Medulla oblongata (tissue), 1 donor: Measurements from ENCODE around the gene FAT1.

ENCODE experiments used
- DNase-seq: peaks from one replicate; pipeline ENCODE4 v3.0.0-alpha.2; 2015; ENCODE audit errors: extremely low spot score

Gene FAT1

DNA sequence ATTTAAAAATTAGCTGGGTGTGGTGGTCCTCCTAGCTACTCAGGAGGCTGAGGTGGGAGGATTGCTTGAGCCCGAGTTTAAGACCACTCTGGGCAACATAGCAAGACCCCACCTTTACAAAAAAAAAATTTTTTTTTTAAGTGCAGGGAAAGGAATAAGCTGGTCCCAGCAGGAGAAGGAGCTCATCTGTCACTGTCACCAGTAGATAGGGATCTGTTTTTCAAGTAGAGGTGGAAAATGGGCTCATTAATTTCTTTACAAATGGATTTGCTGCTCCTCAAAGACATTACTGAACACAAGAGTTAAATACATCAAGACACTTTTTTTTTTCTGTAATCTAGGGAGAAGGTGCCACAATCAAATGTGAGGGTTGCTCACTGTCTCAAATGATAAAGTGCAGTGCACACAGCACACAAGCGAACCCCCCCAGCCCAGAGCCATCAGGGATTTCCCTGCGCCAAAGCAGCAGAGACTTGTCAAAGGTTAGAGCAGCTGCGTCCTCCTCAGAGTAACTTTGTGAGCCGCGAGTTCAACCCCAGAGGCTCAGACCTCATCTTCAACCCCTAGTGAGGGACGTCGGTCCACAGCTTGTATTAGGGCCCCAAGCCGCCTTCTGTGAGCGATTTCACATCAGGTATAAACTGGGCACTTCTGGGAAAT lies 154.0 kb downstream of the FAT1 start:
- DNase-seq, result no peak

DNA sequence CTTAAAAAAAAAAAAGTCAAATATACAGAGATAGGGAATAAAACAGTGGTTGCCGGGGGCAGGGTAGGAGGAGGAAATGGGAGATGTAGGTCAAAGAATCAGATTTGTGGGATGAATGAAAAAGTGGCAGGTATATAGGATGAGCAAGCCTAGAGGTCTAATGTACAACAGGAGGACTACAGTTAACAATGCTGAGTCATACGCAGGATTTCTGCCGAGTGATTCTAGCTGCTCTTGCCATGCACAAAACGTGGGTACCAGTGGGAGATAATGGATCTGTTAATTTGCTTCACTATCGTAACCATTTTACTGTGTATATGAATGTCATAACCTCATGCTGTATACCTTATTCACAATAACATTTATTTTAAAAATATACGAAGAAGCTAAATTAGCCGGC lies 157.6 kb downstream of the FAT1 start:
- DNase-seq, result no peak

DNA sequence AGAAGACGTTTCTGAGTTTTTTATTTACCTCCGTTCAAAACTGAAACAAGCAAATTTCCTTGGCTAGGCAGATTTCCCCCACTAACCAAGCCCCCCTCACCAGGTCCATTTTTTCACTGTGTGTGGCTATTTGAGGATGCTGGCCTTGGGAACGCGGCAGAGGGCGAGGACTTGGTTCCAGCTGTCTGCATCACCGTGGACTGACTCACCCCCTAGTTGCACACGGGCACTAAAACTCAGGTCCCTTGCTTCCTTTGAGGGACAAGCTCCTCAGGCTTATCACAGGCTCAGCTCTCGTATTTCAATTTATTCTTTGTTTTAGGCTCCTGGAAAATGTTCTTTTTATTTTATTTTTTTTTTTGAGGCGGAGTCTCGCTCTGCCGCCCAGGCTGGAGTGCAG lies 159.9 kb downstream of the FAT1 start:
- DNase-seq, result no peak

DNA sequence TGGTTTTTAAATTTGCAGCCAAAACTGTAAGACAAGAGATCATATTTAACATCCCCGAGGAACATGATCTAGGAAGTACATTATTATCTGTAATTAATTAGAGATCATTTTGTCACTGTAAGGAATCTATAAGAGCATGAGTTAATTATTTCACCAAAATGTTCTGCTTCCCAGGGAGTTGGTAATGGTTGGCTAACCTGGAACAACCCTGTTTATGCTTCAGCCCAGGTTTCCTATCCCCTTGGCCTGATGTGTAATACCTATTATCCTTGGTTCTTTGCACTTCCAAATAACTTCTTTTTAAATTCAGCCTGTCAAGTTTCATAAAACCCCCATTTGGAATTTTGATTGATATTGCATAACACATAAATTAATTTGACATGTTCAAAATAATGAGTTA lies 161.9 kb downstream of the FAT1 start:
- DNase-seq, result no peak

DNA sequence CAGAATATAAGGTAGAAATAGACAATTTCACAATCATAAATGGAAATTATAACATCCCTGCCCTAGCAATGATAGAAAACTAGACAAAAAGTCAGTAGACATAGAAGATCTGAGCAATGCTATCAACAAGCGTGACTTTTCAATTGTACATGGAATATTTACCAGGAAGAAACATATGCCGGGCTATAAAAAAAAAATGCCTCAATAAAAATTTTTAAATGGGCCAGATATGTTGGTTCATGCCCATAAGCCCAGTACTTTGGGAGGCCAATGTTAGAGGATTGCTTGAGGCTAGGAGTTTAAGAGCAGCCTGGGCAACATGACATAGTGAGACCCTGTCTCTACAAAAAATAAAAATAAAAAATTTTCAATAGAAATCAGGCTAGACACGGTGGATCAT lies 163.0 kb downstream of the FAT1 start:
- DNase-seq, result no peak

DNA sequence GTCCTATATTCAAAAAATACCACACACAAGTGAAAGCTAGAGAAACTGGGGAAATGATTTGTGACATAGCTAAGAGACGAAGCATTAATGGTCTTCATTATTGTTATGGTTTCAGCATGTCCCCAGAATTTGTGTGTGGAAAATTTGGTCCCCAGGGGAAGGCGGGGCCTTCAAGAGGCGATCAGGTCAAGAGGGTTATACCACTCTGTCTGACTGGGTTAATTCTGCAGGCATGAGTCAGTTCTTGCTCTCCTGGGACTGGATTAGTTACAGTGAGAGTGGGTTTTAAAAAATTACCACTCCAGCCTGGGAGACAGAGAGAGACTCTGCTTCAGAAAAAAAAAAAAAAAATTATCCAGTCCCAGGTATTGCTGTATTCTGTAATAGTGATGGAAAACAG lies 166.2 kb downstream of the FAT1 start:
- DNase-seq, result no peak

DNA sequence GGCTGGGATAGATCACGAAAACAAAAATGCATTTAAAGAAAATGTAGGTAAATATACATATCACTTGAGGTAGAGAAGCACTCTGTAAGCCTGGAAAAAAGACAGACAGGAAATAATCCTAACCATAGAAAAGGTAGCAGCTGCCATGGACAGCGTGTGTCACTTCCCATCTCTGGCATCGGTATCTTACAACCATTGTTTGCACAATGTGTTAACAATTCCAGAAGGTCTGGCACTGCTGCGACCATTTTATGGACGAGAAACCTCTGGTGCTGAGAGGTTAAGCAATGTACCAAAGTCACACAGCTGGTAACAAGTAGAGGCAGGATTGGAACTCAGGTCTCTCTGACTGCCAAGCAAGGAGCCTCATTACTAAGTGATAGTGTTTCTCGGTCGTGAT lies 166.6 kb downstream of the FAT1 start:
- DNase-seq, result no peak

DNA sequence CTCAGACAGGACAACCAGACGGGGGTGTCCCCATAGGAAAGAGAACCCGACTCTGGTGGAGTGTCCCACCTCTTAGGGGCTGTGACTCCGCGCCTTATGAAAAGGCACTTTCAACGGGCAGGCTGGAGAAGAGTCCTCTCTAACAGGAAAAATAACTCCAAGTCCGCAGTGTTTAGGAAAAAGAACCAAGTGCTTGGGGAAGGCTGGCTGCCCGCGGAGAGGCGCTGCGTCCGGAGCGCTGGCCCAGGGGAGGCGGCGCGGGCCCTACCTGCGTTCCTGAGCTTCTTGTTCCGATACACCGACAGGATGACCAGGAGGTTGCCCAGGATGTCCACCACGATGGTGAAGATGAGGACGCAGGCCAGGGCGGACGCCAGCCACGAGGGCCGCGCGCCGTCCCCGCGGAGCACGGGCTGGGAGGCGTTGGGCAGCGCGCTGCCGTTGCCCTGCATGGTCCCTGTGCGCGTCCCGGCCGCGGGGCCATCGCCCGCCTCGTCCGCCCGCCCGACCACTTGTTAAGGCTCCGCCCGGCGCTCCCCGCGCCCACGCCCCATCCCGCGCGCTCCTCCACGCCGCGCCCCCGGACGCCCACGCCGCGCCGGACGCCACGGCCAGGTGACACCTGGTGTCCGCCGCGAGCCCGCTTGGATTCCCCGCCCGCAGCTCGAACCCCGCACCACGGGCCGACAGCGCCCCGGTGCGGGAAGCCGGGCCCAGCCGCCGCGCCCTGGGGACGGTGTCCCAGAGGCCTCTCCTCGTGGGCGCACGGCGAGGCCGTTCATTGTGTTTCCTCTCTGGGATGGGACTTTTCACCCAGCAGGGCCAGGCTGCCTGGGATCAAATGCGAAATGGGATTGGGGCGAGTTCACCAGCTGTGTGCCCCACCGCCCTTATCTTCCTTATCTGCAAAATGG lies 168.5 kb downstream of the FAT1 start, which contains the start of gene MTNR1A:
Gene MTNR1A (minus strand): TSS at position 654 of the 914 bp plus-strand sequence. CDS start 202 bp downstream, at position 452.
- no peak for DNase-seq

DNA sequence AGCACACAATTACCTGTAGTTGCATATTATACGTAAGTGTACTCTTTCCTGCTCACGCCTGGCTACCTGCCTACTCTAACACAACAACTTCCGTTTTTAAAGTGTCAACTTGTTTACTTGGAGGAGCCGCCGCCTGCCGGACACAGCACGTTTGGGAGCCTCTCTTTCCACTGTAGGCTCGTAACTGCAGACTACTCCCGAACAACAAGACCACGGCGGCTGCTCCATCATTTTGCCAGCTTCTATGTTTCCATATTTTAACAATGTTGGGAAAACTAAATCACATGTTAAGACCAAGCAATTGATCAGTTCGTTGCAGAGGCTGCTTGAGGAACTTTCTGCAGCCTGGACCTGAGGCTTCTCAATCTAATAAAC lies 169.1 kb downstream of the FAT1 start:
- no peak for DNase-seq

DNA sequence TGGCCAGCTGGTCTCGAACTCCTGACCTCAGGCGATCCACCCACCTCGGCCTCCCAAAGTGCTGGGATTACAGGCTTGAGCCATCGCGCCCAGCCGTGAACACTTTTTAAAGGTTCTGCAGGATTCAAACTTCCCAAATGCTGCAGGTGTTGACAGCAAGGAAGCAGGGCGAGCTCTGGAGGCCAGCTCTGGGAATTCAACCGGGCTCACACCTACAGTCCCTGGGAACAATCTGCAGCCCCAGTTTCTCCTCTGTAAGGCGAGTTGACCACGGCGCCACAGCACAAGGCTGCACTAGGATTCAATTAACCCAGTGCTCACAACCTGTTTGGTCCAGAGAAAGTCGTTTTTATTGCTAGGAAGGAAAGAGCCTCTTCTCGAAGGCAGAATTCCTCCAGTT lies 169.9 kb downstream of the FAT1 start:
- no peak for DNase-seq

DNA sequence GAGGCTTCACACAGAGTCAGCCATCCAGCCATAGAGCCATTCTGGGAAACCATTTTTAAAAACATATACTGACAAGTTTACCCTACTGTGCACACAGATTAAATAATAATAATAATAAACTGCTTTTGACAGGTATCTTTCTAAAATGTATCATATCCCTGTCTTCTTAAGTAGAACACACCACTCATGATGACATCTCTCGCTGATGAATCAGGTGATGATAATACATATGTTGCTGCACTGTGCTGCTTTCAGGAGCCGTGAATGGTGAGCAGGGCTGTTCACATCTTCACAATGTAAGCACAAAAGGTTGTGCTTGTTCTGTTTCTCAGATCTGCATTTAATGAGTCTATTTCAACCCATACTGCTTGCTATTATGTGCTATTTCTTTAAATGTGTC lies 171.8 kb downstream of the FAT1 start:
- DNase-seq, result no peak

DNA sequence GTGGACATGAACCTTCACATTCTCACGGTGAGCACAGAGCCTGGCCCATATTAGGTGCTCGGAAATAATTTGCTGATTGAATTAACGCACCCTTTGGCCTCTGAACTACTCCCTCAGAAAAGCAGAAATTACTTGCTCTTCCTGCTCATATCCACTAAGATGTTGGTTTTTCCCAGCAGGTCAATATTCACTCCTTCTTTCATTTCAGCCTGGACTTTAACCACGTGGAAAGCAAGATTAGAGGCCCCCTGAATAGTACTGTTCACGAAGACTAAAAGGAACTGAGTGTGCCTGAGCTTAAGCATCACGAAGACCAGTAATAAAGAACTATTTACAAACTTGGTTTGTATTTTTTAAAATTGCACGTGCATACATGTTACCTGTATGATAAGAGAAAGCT lies 178.2 kb downstream of the FAT1 start:
- no peak for DNase-seq

DNA sequence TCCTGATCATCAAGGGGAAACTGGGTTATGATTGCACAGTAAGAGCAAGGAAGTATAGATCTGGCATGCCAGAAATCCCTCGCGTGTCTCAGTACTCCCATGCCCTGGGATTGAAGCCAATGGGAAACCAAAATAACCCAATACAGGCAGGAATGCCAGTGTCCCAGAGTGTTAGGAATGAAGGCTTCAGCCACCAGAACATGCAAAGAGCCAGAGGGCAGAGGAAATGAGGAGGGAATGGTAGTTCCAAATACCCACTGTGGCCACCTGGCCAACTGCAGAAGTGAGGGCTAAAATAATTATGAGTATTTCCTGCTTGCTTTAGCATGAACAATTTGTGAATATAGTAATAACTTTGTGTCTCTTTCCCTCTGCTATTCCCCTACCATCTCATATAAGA lies 180.4 kb downstream of the FAT1 start:
- DNase-seq, result no peak

DNA sequence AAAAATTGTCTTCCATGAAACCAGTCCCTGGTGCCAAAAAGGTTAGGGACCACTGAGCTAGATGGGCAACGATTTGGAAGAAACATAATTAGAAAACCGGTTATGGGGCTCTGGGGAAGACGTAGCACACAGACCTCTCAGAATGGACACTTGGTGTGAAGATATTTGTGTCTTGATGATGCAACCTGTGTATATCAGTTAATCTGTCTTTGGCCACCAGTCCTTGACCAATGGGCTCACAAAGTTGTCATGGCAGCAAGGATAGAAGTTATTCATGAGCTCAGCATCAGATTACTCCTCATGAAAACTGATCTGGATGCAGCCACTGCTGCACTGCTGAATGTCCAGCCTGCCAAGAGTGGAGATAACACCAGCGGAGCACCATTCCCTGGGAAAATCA lies 181.9 kb downstream of the FAT1 start:
- no peak for DNase-seq

DNA sequence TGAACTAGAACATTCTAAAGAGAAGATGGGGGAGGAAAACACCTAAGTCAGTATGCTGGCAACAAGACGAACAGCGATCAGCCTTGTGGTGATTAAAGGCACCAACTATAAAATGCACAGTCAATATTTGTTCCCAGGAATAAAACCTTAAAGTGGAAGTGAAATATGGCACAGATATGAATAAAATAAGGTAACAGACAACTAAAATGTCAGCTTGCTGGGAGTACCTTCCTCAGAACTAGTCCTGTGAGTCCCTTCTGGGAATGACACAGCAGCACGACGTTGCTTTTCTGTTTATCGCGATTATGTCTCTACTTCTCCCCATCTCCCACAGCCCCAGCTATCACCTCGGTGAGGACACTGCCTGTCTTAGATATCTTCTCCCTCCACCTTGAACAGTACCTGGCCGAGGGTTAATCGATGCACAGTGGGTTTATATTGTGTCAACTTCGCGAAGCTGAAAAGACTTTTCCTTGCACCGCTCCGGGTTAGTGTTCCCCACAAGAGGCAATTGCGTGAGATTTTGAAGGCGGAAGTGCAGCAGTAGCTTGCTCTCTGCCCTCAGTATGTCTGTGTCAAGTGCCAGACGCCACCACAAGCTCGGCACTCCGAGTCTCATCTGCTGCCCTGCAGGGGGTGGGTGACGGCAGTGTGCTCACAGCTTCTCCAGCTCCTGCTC lies 185.7 kb downstream of the FAT1 start:
- no peak for DNase-seq
